Measurements from ENCODE around the gene LPP.

LPP gene

GRCh38 chr3:188431040-188431439 is 277.1 kb downstream of the LPP start:
- H3K4me3 ChIP-seq (ENCODE audit: low read length) = no peak overlapping the region
- H3K56ac ChIP-seq (ENCODE audit: low read length) = no peak overlapping the region
- H3K4me1 ChIP-seq (ENCODE audit: control insufficient read depth, low read depth, low read length) = no peaks in the 10 kb centered on the region
- H2BK5ac ChIP-seq (ENCODE audit: low read length) = no peak overlapping the region
- H3K4ac ChIP-seq (ENCODE audit: low read depth, low read length) = no peak overlapping the region
- no peak overlapping the region for H2AK5ac ChIP-seq (ENCODE audit: low read length)
- no peak overlapping the region for H4K8ac ChIP-seq (ENCODE audit: low read depth, low read length)
- no peak overlapping the region for H3K9ac ChIP-seq (ENCODE audit: low read length)
- H4K5ac ChIP-seq (ENCODE audit: low read length) = no peak overlapping the region
- no peak overlapping the region for H2BK15ac ChIP-seq (replicated peaks; ENCODE audit: low read depth)
- no peak overlapping the region for H2BK120ac ChIP-seq (ENCODE audit: low read depth, low read length)
- H3K27me3 ChIP-seq (ENCODE audit: insufficient read depth, low read length, poor library complexity) = no peaks in the 10 kb centered on the region
- H3K18ac ChIP-seq (ENCODE audit: low read length) = no peak overlapping the region
- WGBS (ENCODE audit: extremely low coverage, insufficient coverage, low lambda C conversion rate) = no CpG with 5 or more reads among the region's 5 CpGs
- no peaks in the 10 kb centered on the region for H3K79me1 ChIP-seq (ENCODE audit: low read length)
- H3K36me3 ChIP-seq (ENCODE audit: control insufficient read depth, insufficient read depth, low read length) = no peaks in the 10 kb centered on the region
- H3K27ac ChIP-seq (ENCODE audit: low read depth, low read length) = no peak overlapping the region
- no peaks in the 10 kb centered on the region for H3K79me2 ChIP-seq (ENCODE audit: control insufficient read depth, insufficient read depth, low read length)
- no peak overlapping the region for H3K23ac ChIP-seq (ENCODE audit: low read length)
- DNase-seq = no peak
- no peak overlapping the region for H3K4me2 ChIP-seq (ENCODE audit: low read length)

GRCh38 chr3:188431553-188431952 is 277.6 kb downstream of the LPP start:
- Histone ChIP-seq H3K27me3 (ENCODE audit: insufficient read depth, low read length, poor library complexity) (no peaks in the 10 kb centered on the region), H3K56ac (ENCODE audit: low read length) (no peak overlapping the region), H2BK120ac (ENCODE audit: low read depth, low read length) (no peak overlapping the region), H3K4ac (ENCODE audit: low read depth, low read length) (no peak overlapping the region), H3K79me1 (ENCODE audit: low read length) (no peaks in the 10 kb centered on the region), H2BK15ac (replicated peaks; ENCODE audit: low read depth) (no peak overlapping the region), H4K8ac (ENCODE audit: low read depth, low read length) (no peak overlapping the region), H3K23ac (ENCODE audit: low read length) (no peak overlapping the region), H3K4me3 (ENCODE audit: low read length) (no peak overlapping the region), H3K36me3 (ENCODE audit: control insufficient read depth, insufficient read depth, low read length) (no peaks in the 10 kb centered on the region), H3K18ac (ENCODE audit: low read length) (no peak overlapping the region), H4K5ac (ENCODE audit: low read length) (no peak overlapping the region), H3K27ac (ENCODE audit: low read depth, low read length) (no peak overlapping the region), H2AK5ac (ENCODE audit: low read length) (no peak overlapping the region), H3K79me2 (ENCODE audit: control insufficient read depth, insufficient read depth, low read length) (no peaks in the 10 kb centered on the region), H3K4me2 (ENCODE audit: low read length) (no peak overlapping the region), H2BK5ac (ENCODE audit: low read length) (no peak overlapping the region), H3K4me1 (ENCODE audit: control insufficient read depth, low read depth, low read length) (no peaks in the 10 kb centered on the region), H3K9ac (ENCODE audit: low read length) (no peak overlapping the region)
- no CpG with 5 or more reads among the region's 3 CpGs for WGBS (ENCODE audit: extremely low coverage, insufficient coverage, low lambda C conversion rate)
- no peak for DNase-seq

GRCh38 chr3:188432802-188433520 is 279.0 kb downstream of the LPP start:
- no peak overlapping the region for H2BK120ac ChIP-seq (ENCODE audit: low read depth, low read length)
- no CpG with 5 or more reads among the region's 6 CpGs for WGBS (ENCODE audit: extremely low coverage, insufficient coverage, low lambda C conversion rate)
- no peak for DNase-seq
- H3K27ac ChIP-seq (ENCODE audit: low read depth, low read length) = no peak overlapping the region
- no peak overlapping the region for H3K18ac ChIP-seq (ENCODE audit: low read length)
- no peak overlapping the region for H4K8ac ChIP-seq (ENCODE audit: low read depth, low read length)
- H3K4me3 ChIP-seq (ENCODE audit: low read length) = no peak overlapping the region
- H3K4ac ChIP-seq (ENCODE audit: low read depth, low read length) = no peak overlapping the region
- no peak overlapping the region for H3K9ac ChIP-seq (ENCODE audit: low read length)
- H2BK5ac ChIP-seq (ENCODE audit: low read length) = no peak overlapping the region
- no peak overlapping the region for H2BK15ac ChIP-seq (replicated peaks; ENCODE audit: low read depth)
- H3K27me3 ChIP-seq (ENCODE audit: insufficient read depth, low read length, poor library complexity) = no peaks in the 10 kb centered on the region
- no peaks in the 10 kb centered on the region for H3K4me1 ChIP-seq (ENCODE audit: control insufficient read depth, low read depth, low read length)
- H2AK5ac ChIP-seq (ENCODE audit: low read length) = no peak overlapping the region
- no peaks in the 10 kb centered on the region for H3K79me1 ChIP-seq (ENCODE audit: low read length)
- H3K36me3 ChIP-seq (ENCODE audit: control insufficient read depth, insufficient read depth, low read length) = no peaks in the 10 kb centered on the region
- H3K4me2 ChIP-seq (ENCODE audit: low read length) = no peak overlapping the region
- H4K5ac ChIP-seq (ENCODE audit: low read length) = no peak overlapping the region
- no peaks in the 10 kb centered on the region for H3K79me2 ChIP-seq (ENCODE audit: control insufficient read depth, insufficient read depth, low read length)
- H3K23ac ChIP-seq (ENCODE audit: low read length) = no peak overlapping the region
- no peak overlapping the region for H3K56ac ChIP-seq (ENCODE audit: low read length)

- no peak overlapping the region for H2BK15ac ChIP-seq (replicated peaks; ENCODE audit: low read depth)
- H3K36me3 ChIP-seq (ENCODE audit: control insufficient read depth, insufficient read depth, low read length) = no peaks in the 10 kb centered on the region
- H4K8ac ChIP-seq (ENCODE audit: low read depth, low read length) = no peak overlapping the region
- no peak overlapping the region for H2BK5ac ChIP-seq (ENCODE audit: low read length)
- no peaks in the 10 kb centered on the region for H3K79me1 ChIP-seq (ENCODE audit: low read length)
- H2BK120ac ChIP-seq (ENCODE audit: low read depth, low read length) = no peak overlapping the region
- no peak overlapping the region for H3K4ac ChIP-seq (ENCODE audit: low read depth, low read length)
- H3K4me3 ChIP-seq (ENCODE audit: low read length) = no peak overlapping the region
- H3K79me2 ChIP-seq (ENCODE audit: control insufficient read depth, insufficient read depth, low read length) = no peaks in the 10 kb centered on the region
- H3K56ac ChIP-seq (ENCODE audit: low read length) = no peak overlapping the region
- H3K18ac ChIP-seq (ENCODE audit: low read length) = no peak overlapping the region
- H3K9ac ChIP-seq (ENCODE audit: low read length) = no peak overlapping the region
- H3K23ac ChIP-seq (ENCODE audit: low read length) = no peak overlapping the region
- no peak overlapping the region for H2AK5ac ChIP-seq (ENCODE audit: low read length)
- no peak overlapping the region for H3K4me2 ChIP-seq (ENCODE audit: low read length)
- no peak overlapping the region for H4K5ac ChIP-seq (ENCODE audit: low read length)
- H3K27me3 ChIP-seq (ENCODE audit: insufficient read depth, low read length, poor library complexity) = no peaks in the 10 kb centered on the region
- no peak for DNase-seq
- H3K27ac ChIP-seq (ENCODE audit: low read depth, low read length) = no peak overlapping the region
- H3K4me1 ChIP-seq (ENCODE audit: control insufficient read depth, low read depth, low read length) = no peaks in the 10 kb centered on the region
- WGBS (ENCODE audit: extremely low coverage, insufficient coverage, low lambda C conversion rate) = no CpG with 5 or more reads among the region's 5 CpGs
These were observed 279.7 kb downstream of the LPP start for GRCh38 chr3:188433521-188434150.

- Histone ChIP-seq H3K18ac (ENCODE audit: low read length) (no peak overlapping the region), H3K23ac (ENCODE audit: low read length) (no peak overlapping the region), H2BK15ac (replicated peaks; ENCODE audit: low read depth) (no peak overlapping the region), H3K4me2 (ENCODE audit: low read length) (no peak overlapping the region), H3K4ac (ENCODE audit: low read depth, low read length) (no peak overlapping the region), H3K4me3 (ENCODE audit: low read length) (no peak overlapping the region), H2AK5ac (ENCODE audit: low read length) (no peak overlapping the region), H3K79me1 (ENCODE audit: low read length) (no peaks in the 10 kb centered on the region), H3K9ac (ENCODE audit: low read length) (no peak overlapping the region), H3K56ac (ENCODE audit: low read length) (no peak overlapping the region), H3K27ac (ENCODE audit: low read depth, low read length) (no peak overlapping the region), H3K27me3 (ENCODE audit: insufficient read depth, low read length, poor library complexity) (no peaks in the 10 kb centered on the region), H3K79me2 (ENCODE audit: control insufficient read depth, insufficient read depth, low read length) (no peaks in the 10 kb centered on the region), H3K36me3 (ENCODE audit: control insufficient read depth, insufficient read depth, low read length) (no peaks in the 10 kb centered on the region), H4K5ac (ENCODE audit: low read length) (no peak overlapping the region), H2BK5ac (ENCODE audit: low read length) (no peak overlapping the region), H3K4me1 (ENCODE audit: control insufficient read depth, low read depth, low read length) (no peaks in the 10 kb centered on the region), H2BK120ac (ENCODE audit: low read depth, low read length) (no peak overlapping the region), H4K8ac (ENCODE audit: low read depth, low read length) (no peak overlapping the region)
- no peak for DNase-seq
- WGBS (ENCODE audit: extremely low coverage, insufficient coverage, low lambda C conversion rate) = no CpG with 5 or more reads among the region's 3 CpGs
These were observed 280.6 kb downstream of the LPP start for GRCh38 chr3:188434594-188434993.

GRCh38 chr3:188435266-188435665 is 281.3 kb downstream of the LPP start:
- H2AK5ac ChIP-seq (ENCODE audit: low read length) = no peak overlapping the region
- no peak overlapping the region for H2BK120ac ChIP-seq (ENCODE audit: low read depth, low read length)
- H3K36me3 ChIP-seq (ENCODE audit: control insufficient read depth, insufficient read depth, low read length) = no peaks in the 10 kb centered on the region
- no peak overlapping the region for H4K8ac ChIP-seq (ENCODE audit: low read depth, low read length)
- no peak overlapping the region for H2BK15ac ChIP-seq (replicated peaks; ENCODE audit: low read depth)
- H3K56ac ChIP-seq (ENCODE audit: low read length) = no peak overlapping the region
- no peak for DNase-seq
- H4K5ac ChIP-seq (ENCODE audit: low read length) = no peak overlapping the region
- no peak overlapping the region for H3K18ac ChIP-seq (ENCODE audit: low read length)
- H3K27me3 ChIP-seq (ENCODE audit: insufficient read depth, low read length, poor library complexity) = no peaks in the 10 kb centered on the region
- H2BK5ac ChIP-seq (ENCODE audit: low read length) = no peak overlapping the region
- H3K27ac ChIP-seq (ENCODE audit: low read depth, low read length) = no peak overlapping the region
- no peaks in the 10 kb centered on the region for H3K4me1 ChIP-seq (ENCODE audit: control insufficient read depth, low read depth, low read length)
- no peaks in the 10 kb centered on the region for H3K79me1 ChIP-seq (ENCODE audit: low read length)
- H3K4me3 ChIP-seq (ENCODE audit: low read length) = no peak overlapping the region
- no peak overlapping the region for H3K23ac ChIP-seq (ENCODE audit: low read length)
- no CpG with 5 or more reads among the region's 1 CpG for WGBS (ENCODE audit: extremely low coverage, insufficient coverage, low lambda C conversion rate)
- H3K4me2 ChIP-seq (ENCODE audit: low read length) = no peak overlapping the region
- no peaks in the 10 kb centered on the region for H3K79me2 ChIP-seq (ENCODE audit: control insufficient read depth, insufficient read depth, low read length)
- no peak overlapping the region for H3K4ac ChIP-seq (ENCODE audit: low read depth, low read length)
- H3K9ac ChIP-seq (ENCODE audit: low read length) = no peak overlapping the region
